Measurements from ENCODE around the gene SOCS2. TPM values are rescaled to one million over a fixed set of nuclear protein-coding genes. Genes with fewer than 3 reads are reported as not detected.
"Not testable (repeated sequence)": the region's sequence is repeated elsewhere in the genome, so short reads cannot be mapped to it uniquely, and the experiment has no call there.

Gene SOCS2
- total RNA-seq, 4 donors from 2014 or later = 6.6 to 16.7 (median 10.2) TPM

- Histone ChIP-seq H3K4me3 (no peak overlapping the region), H3K9me3 (no peaks in the 10 kb centered on the region), H3K36me3 (no peaks in the 10 kb centered on the region), H3K27me3 (no peaks in the 10 kb centered on the region), H3K27ac (no peak overlapping the region), H3K4me1 (no peaks in the 10 kb centered on the region)
- WGBS = 67% methylated on average over 4 of the region's 4 CpGs
- no peak for DNase-seq (ENCODE audit: low spot score in 2 of 2)
- TF ChIP-seq POLR2AphosphoS5 (IDR thresholded peaks at IDR 0.05) = no peak
- no peak for TF ChIP-seq EP300 (IDR thresholded peaks at IDR 0.05)
- TF ChIP-seq POLR2A (IDR thresholded peaks at IDR 0.05) = no peak
- no peak for TF ChIP-seq CTCF (IDR thresholded peaks at IDR 0.05)
These were observed 20.0 kb upstream of the SOCS2 start for GRCh38 chr12:93552427-93552826.

- not testable (repeated sequence) for H3K27me3 ChIP-seq; H3K9me3 ChIP-seq; H3K36me3 ChIP-seq; DNase-seq (ENCODE audit: low spot score in 2 of 2); H3K4me3 ChIP-seq; H3K4me1 ChIP-seq; H3K27ac ChIP-seq
These were observed 14.6 kb upstream of the SOCS2 start for GRCh38 chr12:93557879-93558278.

GRCh38 chr12:93558685-93559084, 13.8 kb upstream of the SOCS2 start:
- H3K36me3 ChIP-seq, H3K9me3 ChIP-seq: not testable (repeated sequence)
- WGBS = 95% methylated on average over 1 of the region's 1 CpG

GRCh38 chr12:93563807-93564538, 8.5 kb upstream of the SOCS2 start:
- WGBS = 70% methylated on average over 6 of the region's 6 CpGs
- TF ChIP-seq POLR2AphosphoS5 (IDR thresholded peaks at IDR 0.05) (no peak), POLR2A (IDR thresholded peaks at IDR 0.05) (no peak), CTCF (IDR thresholded peaks at IDR 0.05) (no peak)
- Histone ChIP-seq H3K27ac (no peak overlapping the region), H3K4me1 (no peaks in the 10 kb centered on the region), H3K27me3 (peaks cover 5% of the 10 kb centered on the region), H3K36me3 (no peaks in the 10 kb centered on the region), H3K4me3 (no peak overlapping the region), H3K9me3 (no peaks in the 10 kb centered on the region)
- DNase-seq (ENCODE audit: low spot score in 2 of 2) = no peak

More at GRCh38 chr12:93558685-93559084, 13.8 kb upstream of the SOCS2 start:
- not testable (repeated sequence) for H3K4me3 ChIP-seq; H3K27me3 ChIP-seq; H3K27ac ChIP-seq; H3K4me1 ChIP-seq; DNase-seq (ENCODE audit: low spot score in 2 of 2)

GRCh38 chr12:93565760-93566159, 6.7 kb upstream of the SOCS2 start:
- Histone ChIP-seq H3K27ac (no peak overlapping the region), H3K36me3 (no peaks in the 10 kb centered on the region), H3K9me3 (no peaks in the 10 kb centered on the region), H3K27me3 (peaks cover 5% of the 10 kb centered on the region), H3K4me1 (peaks cover 16% of the 10 kb centered on the region), H3K4me3 (no peak overlapping the region)
- WGBS = 96% methylated on average over 3 of the region's 3 CpGs
- no peak for DNase-seq (ENCODE audit: low spot score in 2 of 2)
- TF ChIP-seq POLR2A (IDR thresholded peaks at IDR 0.05) (no peak), EP300 (IDR thresholded peaks at IDR 0.05) (no peak), POLR2AphosphoS5 (IDR thresholded peaks at IDR 0.05) (no peak), CTCF (IDR thresholded peaks at IDR 0.05) (no peak)

GRCh38 chr12:93567174-93567573, 5.3 kb upstream of the SOCS2 start:
- peaks cover 10% of the 10 kb centered on the region for H3K27me3 ChIP-seq
- H3K27ac ChIP-seq = no peak overlapping the region
- peaks cover 29% of the 10 kb centered on the region for H3K4me1 ChIP-seq
- H3K36me3 ChIP-seq = no peaks in the 10 kb centered on the region
- DNase-seq (ENCODE audit: low spot score in 2 of 2) = no peak
- H3K9me3 ChIP-seq = no peaks in the 10 kb centered on the region
- TF ChIP-seq EP300 (IDR thresholded peaks at IDR 0.05) (no peak), POLR2AphosphoS5 (IDR thresholded peaks at IDR 0.05) (no peak), POLR2A (IDR thresholded peaks at IDR 0.05) (no peak), CTCF (IDR thresholded peaks at IDR 0.05) (no peak)
- H3K4me3 ChIP-seq = no peak overlapping the region
- WGBS = 58% methylated on average over 3 of the region's 3 CpGs
